Stimulated activated CD4-positive, alpha-beta T cell treated with anti-CD3 and anti-CD28 coated beads, Interleukin-2, amount 100 ng/mL, for 24 hours (primary cell): ENCODE results near the gene TBCE.

Experiments used
- DNase-seq, 2 donors: peaks; one replicate each; pipeline ENCODE4 v3.0.0-alpha.2; 2020

TBCE gene, protein sequence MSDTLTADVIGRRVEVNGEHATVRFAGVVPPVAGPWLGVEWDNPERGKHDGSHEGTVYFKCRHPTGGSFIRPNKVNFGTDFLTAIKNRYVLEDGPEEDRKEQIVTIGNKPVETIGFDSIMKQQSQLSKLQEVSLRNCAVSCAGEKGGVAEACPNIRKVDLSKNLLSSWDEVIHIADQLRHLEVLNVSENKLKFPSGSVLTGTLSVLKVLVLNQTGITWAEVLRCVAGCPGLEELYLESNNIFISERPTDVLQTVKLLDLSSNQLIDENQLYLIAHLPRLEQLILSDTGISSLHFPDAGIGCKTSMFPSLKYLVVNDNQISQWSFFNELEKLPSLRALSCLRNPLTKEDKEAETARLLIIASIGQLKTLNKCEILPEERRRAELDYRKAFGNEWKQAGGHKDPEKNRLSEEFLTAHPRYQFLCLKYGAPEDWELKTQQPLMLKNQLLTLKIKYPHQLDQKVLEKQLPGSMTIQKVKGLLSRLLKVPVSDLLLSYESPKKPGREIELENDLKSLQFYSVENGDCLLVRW

GRCh38 chr1:235367000-235367908 is at the start of gene TBCE:
Gene TBCE (plus strand): TSS chr1:235367427. CDS start chr1:235380050, 12,623 bp downstream.
- peak; percentile 90 to 94 for DNase-seq

- DNase-seq = no peak
Measured at GRCh38 chr1:235319255-235319654, 48.0 kb upstream of the TBCE start.

- DNase-seq = no peak
Measured at GRCh38 chr1:235320521-235321179, 46.6 kb upstream of the TBCE start.

DNA sequence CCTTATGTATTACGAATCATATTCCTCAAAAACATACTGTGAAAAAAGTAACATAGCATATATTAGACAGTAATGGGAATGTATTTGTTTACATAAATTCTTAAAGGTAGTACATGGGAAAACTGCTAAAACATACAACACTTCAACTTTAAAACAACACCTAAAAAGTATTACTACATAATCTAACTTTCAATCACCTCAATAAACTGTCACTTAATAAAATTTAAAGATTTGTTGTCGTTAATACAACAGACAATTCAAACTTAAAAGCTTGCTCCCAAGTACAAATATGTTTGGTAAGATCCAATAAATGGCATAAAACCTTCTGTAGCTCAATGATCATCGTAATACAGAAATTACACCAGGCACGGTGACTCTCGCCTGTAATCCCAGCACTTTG is 42.9 kb upstream of the TBCE start:
- DNase-seq = no peak

GRCh38 chr1:235325139-235325538 is 42.1 kb upstream of the TBCE start:
- no peak for DNase-seq

DNA sequence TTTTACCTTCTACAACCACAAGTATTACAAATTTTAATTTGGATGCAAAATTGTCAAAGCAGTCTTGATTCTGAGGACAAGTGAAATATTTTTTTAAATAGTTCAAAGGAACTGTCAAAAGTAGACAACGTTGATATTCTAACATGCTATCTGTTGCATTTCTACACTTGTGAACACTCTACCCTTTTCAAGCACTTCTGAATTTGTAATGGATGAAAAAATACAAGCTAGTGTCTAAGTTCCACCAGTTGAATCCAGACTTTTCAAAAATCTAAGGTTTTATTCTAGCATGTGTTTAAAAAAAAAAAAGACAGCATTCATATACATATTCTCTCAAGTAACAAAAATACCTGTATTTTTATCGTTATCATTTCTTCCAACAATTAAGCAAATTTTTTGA is 41.4 kb upstream of the TBCE start:
- no peak for DNase-seq

DNA sequence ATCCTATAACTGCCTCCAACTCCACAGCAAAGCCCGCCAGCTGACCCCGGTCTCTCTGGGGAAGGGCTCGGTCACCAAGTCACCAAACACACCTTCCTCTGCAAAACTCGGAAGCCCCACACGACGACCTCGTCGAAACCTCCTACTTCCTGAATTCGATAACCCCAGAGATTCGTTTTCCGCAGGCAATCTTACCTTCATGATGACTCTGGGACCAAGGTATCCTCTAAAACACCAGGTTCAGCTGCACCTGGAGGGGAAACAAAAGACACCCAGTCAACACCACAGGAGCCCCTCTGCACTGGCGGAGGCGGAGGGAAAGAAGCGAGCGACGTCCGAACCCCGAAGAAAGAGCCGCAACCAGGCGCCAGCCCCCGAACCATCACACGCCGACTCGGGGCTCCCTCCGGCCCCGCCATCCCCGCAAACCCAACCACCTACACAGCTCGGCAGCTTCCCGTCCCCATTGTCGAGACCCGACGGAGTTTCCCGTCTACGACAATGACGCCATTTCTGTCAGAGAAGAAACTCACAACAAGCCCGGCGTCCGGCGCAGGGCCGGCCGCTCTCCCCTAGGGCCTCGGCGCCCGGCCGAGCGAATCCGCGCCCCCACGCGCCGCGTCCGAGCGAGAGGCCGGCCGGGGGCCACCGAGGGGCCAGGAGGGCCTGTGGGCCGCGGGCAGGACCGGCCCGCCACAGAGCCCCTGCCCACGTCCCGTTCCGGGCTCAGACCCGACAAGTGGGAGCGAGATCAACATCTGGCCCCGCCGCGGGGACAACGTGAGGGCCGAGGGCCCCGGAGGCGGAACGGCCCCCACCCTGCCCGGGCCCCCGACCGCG is 40.3 kb upstream of the TBCE start:
- peak; percentile 66 to 68 for DNase-seq

DNA sequence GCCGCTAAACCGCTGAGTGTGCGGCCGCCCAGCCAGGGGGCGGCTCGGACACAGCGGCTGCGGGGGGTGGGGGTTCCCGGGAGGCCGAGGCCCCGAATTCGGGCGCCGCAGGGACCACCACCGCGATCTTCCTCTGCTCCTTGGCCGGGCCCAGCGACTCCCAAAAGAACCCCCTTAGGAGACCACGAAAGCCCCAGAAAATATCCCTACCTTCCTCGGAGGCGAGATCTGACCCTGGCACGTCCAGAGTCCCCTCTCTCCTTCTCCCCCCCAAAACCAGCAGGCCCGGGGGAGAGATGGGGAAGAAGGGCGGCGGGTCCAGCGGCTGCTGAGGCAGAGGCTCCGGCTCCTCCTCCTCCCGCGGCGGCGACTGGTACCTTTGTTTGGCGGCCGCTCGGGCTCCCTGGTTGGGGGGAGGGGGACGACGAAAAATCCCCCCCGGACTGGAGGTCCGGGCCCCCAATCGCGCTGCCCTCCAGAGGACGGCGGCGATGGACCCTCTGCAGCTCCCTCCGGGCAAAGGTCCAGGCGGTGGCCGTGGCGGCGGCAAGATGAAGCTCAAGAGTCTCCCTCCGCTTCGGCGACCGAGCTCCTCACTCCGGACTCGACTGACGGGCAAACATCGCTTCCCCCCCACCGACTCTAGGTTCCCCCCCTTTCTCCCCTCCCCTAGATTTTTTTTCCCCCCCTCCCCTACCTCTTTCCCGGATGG is 39.5 kb upstream of the TBCE start, which contains the start of gene ARID4B:
Gene ARID4B, minus strand, starts transcription at position 621 of the 712 bp plus-strand sequence. CDS start 1,260 bp downstream, outside the sequence.
- DNase-seq = peak in 1 of 2 donors; percentile 61

- DNase-seq = peak; percentile 98 to 99
Measured at GRCh38 chr1:235328271-235329138, 38.7 kb upstream of the TBCE start, which contains the start of gene GGPS1. Gene GGPS1 (plus strand): TSS chr1:235328570. CDS start chr1:235335265, 6,695 bp downstream.

- peak; percentile 44 to 55 for DNase-seq
Measured at GRCh38 chr1:235329139-235329902, 37.9 kb upstream of the TBCE start.

- DNase-seq = no peak
Measured at GRCh38 chr1:235330918-235331285, 36.3 kb upstream of the TBCE start.

- no peak for DNase-seq
Measured at GRCh38 chr1:235331401-235331800, 35.8 kb upstream of the TBCE start.

DNA sequence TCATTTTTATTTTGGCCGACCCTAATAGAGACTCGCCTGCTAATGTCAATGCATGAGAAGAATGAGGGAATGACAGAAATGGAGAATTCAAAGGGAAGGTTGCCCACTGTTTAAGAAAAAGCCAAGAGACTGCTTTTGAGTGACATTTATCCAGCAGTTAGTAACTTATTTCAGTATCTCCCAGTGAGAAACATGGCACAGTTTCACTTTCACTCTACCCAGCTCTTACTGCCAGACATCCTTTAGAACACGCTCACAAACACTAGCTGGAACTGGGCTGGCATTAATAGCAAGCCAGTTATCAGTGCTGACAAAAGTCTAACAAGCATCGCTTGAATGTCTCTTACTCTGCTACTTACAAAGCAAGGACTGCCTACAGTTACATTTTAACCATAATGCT is 30.3 kb upstream of the TBCE start:
- DNase-seq = peak in 1 of 2 donors; percentile 27

DNA sequence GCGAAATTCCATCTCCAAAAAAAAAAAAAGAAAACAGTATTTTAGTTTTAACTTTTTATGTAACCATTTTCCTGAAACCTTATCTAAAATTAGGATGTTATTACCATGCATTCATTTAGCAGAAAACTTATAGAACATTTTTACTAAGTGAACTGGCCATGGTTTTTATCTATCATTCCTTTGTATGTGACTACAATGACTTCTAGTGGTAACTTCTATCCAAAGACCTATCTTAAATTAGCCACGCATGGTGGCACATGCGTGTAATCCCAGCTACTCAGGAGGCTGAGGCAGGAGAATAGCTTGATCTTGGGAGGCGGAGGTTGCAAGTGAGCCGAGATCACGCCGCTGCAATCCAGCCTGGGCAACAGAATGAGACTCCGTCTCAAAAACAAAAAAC is 27.5 kb upstream of the TBCE start:
- DNase-seq = no peak

DNA sequence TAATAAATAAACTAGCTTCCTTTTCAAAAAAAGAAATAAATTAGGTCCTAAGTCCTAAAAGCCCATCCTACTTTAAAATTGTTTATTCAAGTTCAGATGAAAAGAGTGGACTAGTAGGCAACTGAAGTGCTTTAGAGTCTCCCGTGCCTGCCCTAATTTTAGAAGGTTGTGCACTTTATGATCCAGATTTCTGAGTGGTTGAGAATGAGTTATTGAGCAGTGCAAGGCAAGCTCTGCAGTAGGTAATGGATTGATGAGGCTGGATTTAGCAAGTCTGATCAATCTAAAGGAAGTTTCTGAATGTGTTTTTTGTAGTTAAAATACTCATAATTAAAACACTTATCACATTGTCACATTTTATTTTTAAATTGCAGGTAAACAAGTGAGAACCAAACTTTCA is 25.9 kb upstream of the TBCE start:
- no peak for DNase-seq

DNA sequence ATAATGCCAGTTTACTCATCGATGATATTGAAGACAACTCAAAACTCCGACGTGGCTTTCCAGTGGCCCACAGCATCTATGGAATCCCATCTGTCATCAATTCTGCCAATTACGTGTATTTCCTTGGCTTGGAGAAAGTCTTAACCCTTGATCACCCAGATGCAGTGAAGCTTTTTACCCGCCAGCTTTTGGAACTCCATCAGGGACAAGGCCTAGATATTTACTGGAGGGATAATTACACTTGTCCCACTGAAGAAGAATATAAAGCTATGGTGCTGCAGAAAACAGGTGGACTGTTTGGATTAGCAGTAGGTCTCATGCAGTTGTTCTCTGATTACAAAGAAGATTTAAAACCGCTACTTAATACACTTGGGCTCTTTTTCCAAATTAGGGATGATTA is 25.2 kb upstream of the TBCE start:
- no peak for DNase-seq

GRCh38 chr1:235342471-235342870 is 24.8 kb upstream of the TBCE start:
- DNase-seq = no peak

DNA sequence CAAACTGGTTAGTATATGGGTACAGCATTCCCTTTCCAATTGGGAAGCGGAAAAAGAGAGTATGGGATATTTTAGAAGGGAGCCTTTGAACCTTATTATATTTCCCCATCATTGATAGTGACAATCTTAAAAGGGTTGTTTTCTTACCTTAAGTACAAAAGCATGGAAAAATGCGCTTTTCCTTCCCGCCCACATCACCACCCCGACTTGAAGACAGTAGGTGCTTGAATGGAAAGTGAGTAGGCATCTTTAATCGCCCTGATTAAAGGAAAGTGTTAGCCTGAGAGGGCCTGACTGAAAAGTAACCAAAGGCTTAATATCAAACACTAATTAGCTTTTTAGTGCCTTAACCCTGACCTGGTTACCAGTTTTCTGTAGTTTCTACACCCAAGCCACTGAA is 23.5 kb upstream of the TBCE start:
- no peak for DNase-seq

DNA sequence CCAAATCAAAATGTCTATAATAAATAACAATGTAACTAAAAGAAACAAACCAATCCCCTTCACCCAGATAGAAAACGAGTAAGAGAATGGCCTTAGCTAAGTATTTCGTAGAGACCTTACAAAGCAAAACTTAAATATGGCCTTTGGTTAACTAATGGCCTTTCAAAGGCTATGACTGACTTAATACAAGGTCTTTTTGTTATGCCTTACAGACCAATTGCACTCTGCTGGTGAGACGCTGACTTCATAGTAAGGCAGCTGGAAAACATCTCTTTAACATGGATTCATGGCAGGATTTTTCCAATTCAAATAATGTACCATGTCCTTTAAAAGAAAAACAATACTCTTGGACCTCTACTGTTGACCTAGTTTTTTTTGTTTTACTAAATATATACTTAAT is 15.8 kb upstream of the TBCE start:
- DNase-seq = no peak
